ENCODE measurements around the gene PITPNM1.

GRCh38 chr11:67450796-67451657, 54.1 kb downstream of the PITPNM1 start:
- no peak for TF ChIP-seq EZH2 (IDR thresholded peaks at IDR 0.05; ENCODE audit: insufficient read depth, poor library complexity, severe bottlenecking)
- TF ChIP-seq EZH2phosphoT487 (IDR thresholded peaks at IDR 0.05; ENCODE audit: insufficient read depth, low read depth) = no peak
